22Rv1 (cell line): ENCODE measurements around the gene PKHD1.

Experiments
- ZFX ChIP-seq: fragments of 450-650 bp; IDR thresholded peaks from 2 replicates; pipeline ENCODE4 v1.6.1; 2017; ENCODE audit warnings: antibody characterized with exemption, borderline replicate concordance
- TF ChIP-seq, protein P1 (sequence below): fragments of 450-650 bp; IDR thresholded peaks from 2 replicates; pipeline ENCODE4 v1.5.1; 2017; ENCODE audit warnings: mild to moderate bottlenecking

DNA sequence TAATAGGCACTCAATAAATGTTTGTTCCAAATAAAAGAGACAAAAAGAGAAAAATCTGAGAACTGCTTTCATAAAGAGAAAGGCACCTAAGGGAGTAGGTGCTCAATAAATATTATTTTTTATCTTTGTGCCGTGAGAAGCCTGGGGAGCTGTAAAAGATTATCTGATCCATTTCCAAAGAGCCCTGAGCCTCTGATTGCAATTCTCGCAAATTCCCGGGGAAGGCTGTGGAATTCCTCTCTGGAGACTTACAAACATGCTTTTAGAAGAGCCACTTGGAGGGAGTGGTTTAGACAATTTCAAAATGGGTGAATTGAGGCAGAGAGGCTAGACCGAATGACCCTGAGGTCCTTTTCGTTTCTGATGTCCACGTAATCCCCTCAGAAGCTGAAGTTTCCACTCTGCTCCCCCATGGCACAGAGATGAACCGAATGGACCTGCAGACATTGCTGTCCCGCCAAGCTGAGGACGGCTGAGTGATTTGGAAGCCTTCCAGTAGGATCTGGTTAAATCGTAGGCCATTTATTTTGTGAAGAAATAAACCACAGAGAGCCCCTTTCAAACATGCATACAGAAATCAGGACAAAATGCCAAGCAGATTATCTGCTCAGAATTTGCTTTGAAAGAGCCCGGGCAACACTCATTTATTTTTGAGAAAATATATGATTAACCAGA, 77.8 kb downstream of the PKHD1 start:
- TF ChIP-seq, protein P1, sequence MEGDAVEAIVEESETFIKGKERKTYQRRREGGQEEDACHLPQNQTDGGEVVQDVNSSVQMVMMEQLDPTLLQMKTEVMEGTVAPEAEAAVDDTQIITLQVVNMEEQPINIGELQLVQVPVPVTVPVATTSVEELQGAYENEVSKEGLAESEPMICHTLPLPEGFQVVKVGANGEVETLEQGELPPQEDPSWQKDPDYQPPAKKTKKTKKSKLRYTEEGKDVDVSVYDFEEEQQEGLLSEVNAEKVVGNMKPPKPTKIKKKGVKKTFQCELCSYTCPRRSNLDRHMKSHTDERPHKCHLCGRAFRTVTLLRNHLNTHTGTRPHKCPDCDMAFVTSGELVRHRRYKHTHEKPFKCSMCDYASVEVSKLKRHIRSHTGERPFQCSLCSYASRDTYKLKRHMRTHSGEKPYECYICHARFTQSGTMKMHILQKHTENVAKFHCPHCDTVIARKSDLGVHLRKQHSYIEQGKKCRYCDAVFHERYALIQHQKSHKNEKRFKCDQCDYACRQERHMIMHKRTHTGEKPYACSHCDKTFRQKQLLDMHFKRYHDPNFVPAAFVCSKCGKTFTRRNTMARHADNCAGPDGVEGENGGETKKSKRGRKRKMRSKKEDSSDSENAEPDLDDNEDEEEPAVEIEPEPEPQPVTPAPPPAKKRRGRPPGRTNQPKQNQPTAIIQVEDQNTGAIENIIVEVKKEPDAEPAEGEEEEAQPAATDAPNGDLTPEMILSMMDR: no peak
- TF ChIP-seq ZFX: no peak
